Colonic mucosa (tissue), 4 donors: Measurements from ENCODE around the gene PDCD1LG2. TPM values are rescaled to one million over a fixed set of nuclear protein-coding genes. Genes with fewer than 3 reads are reported as not detected.

Experiments
- DNase-seq: peaks from one replicate; pipeline ENCODE4 v3.0.0-alpha.2; 2020
- H3K27ac ChIP-seq: fragments of 200-600 bp; one replicate; pipeline ENCODE4 v1.8.0; 2021
- H3K27me3 ChIP-seq: fragments of 200-600 bp; one replicate; pipeline ENCODE4 v1.8.0; 2021
- H3K36me3 ChIP-seq: fragments of 200-600 bp; one replicate; pipeline ENCODE4 v1.8.0; 2021
- H3K4me1 ChIP-seq: fragments of 200-600 bp; one replicate; pipeline ENCODE4 v1.8.0; 2021; ENCODE audit warnings: mild to moderate bottlenecking
- H3K4me3 ChIP-seq: fragments of 200-600 bp; one replicate; pipeline ENCODE4 v1.8.0; 2021
- H3K9ac ChIP-seq, 2 donors: one replicate each; pipeline ENCODE4 v1.7.0; 2013; ENCODE audit warnings: control low read depth in 2 of 2, low read depth in 2 of 2, low read length in 2 of 2
- H3K9me3 ChIP-seq: fragments of 200-600 bp; one replicate; pipeline ENCODE4 v1.8.0; 2021
- CTCF ChIP-seq: fragments of 200-600 bp; IDR thresholded peaks from one replicate; pipeline ENCODE4 v1.8.0; 2022; ENCODE audit warnings: antibody characterized with exemption, mild to moderate bottlenecking
- intact Hi-C: fragments of 100-400 bp; cut with DNase I; formaldehyde crosslinking; loops from one replicate; pipeline ENCODE4 v1.14.1; 2022
- total RNA-seq, 2 donors: library from RNA; stranded (reverse); fragmentation: NEBNext Ultra II Directional in 1 of 2; extraction: Animal tissue kit (Norgen Biotek cat#: 25700) in 1 of 2; gene quantifications; one replicate each; pipeline ENCODE4 v1.2.1, GENCODE V29; 2021
- donor health status: healthy.
- donor health status: DM: no; HTN: no; CAD: no.
- donor health status: DM: no; HTN: no; CAD: no.

Gene PDCD1LG2
- total RNA-seq, 2 donors from 2014 or later: 0.15 to 1.0 TPM

- no peak overlapping the region for H3K9ac ChIP-seq
- TF ChIP-seq CTCF: no peak
- H3K36me3 ChIP-seq: no peaks in the 10 kb centered on the region
- H3K4me3 ChIP-seq: no peak overlapping the region
- peak; percentile 29 for DNase-seq
- H3K4me1 ChIP-seq: no peaks in the 10 kb centered on the region
- intact Hi-C loops: no loop called here
- no peaks in the 10 kb centered on the region for H3K9me3 ChIP-seq
- no peak overlapping the region for H3K27ac ChIP-seq
- no peaks in the 10 kb centered on the region for H3K27me3 ChIP-seq
Observed at GRCh38 chr9:5499889-5500398, 10.4 kb upstream of the PDCD1LG2 start.

- H3K9me3 ChIP-seq: no peaks in the 10 kb centered on the region
- H3K27me3 ChIP-seq: no peaks in the 10 kb centered on the region
- no peak overlapping the region for H3K27ac ChIP-seq
- no peaks in the 10 kb centered on the region for H3K4me1 ChIP-seq
- no peak for DNase-seq
- no peaks in the 10 kb centered on the region for H3K36me3 ChIP-seq
- H3K9ac ChIP-seq: no peak overlapping the region
- intact Hi-C loops: no loop called here
- no peak for TF ChIP-seq CTCF
- H3K4me3 ChIP-seq: no peak overlapping the region
Observed at GRCh38 chr9:5500441-5501235, 9.7 kb upstream of the PDCD1LG2 start.

GRCh38 chr9:5502553-5502952 lies 7.8 kb upstream of the PDCD1LG2 start:
- Histone ChIP-seq H3K9me3 (no peaks in the 10 kb centered on the region), H3K27me3 (no peaks in the 10 kb centered on the region), H3K4me3 (no peak overlapping the region), H3K27ac (no peak overlapping the region), H3K9ac (no peak overlapping the region), H3K4me1 (no peaks in the 10 kb centered on the region), H3K36me3 (no peaks in the 10 kb centered on the region)
- DNase-seq: no peak
- intact Hi-C loops: no loop called here
- TF ChIP-seq CTCF: no peak

- Histone ChIP-seq H3K27me3 (no peaks in the 10 kb centered on the region), H3K4me3 (no peak overlapping the region), H3K9me3 (no peaks in the 10 kb centered on the region), H3K9ac (no peak overlapping the region), H3K27ac (peak overlapping the region; percentile 52), H3K4me1 (no peaks in the 10 kb centered on the region), H3K36me3 (no peaks in the 10 kb centered on the region)
- intact Hi-C loops: no loop called here
- no peak for TF ChIP-seq CTCF
- DNase-seq: no peak
Observed at GRCh38 chr9:5509573-5509972, 758 bp upstream of the PDCD1LG2 start.

- no peak for TF ChIP-seq CTCF
- H3K36me3 ChIP-seq: no peaks in the 10 kb centered on the region
- H3K27me3 ChIP-seq: no peaks in the 10 kb centered on the region
- no peaks in the 10 kb centered on the region for H3K4me1 ChIP-seq
- no peak overlapping the region for H3K4me3 ChIP-seq
- DNase-seq: no peak
- peak overlapping the region in 1 of 2 donors; percentile 16 for H3K9ac ChIP-seq
- intact Hi-C loops: no loop called here
- H3K27ac ChIP-seq: peak overlapping the region; percentile 52
- no peaks in the 10 kb centered on the region for H3K9me3 ChIP-seq
Observed at GRCh38 chr9:5510989-5511388, 658 bp downstream of the PDCD1LG2 start.
